B cell (primary cell): ENCODE data around the gene EIF3B. TPM values are rescaled to one million over a fixed set of nuclear protein-coding genes. Genes with fewer than 3 reads are reported as not detected.

Source experiments
- ATAC-seq: fragments of 200-7000 bp; cut with Tn5 transposase; one replicate; pipeline ENCODE4 v1.10.0; 2021; ENCODE audit warnings: low read depth, mild to moderate bottlenecking, moderate number of reproducible peaks, moderate library complexity
- CTCF ChIA-PET: fragments of 350-600 bp; sonication (Branson Sonifier 250); formaldehyde crosslinking; loops from one replicate; lab custom pipeline; 2021; ENCODE audit warnings: antibody characterized with exemption, inconsistent platforms; lab: Charles Lee
- POLR2A ChIA-PET: fragments of 350-600 bp; sonication (Branson Sonifier 250); formaldehyde crosslinking; loops from one replicate; lab custom pipeline; 2021; ENCODE audit warnings: antibody characterized with exemption; lab: Charles Lee
- DNase-seq: peaks from one replicate; pipeline ENCODE4 v3.0.0; 2013
- H2AFZ ChIP-seq: 2 replicates; pipeline ENCODE4 v1.6.1; 2012; ENCODE audit warnings: mild to moderate bottlenecking, low read depth, low read length; ENCODE audit not compliant: insufficient read depth, poor library complexity, severe bottlenecking
- H3K27ac ChIP-seq, 2 donors: 1 replicate in 1 of 2; 2 replicates in 1 of 2; pipeline ENCODE4 v1.5.1; 2012 to 2013; ENCODE audit warnings: low read length in 2 of 2, mild to moderate bottlenecking in 2 of 2, moderate library complexity in 1 of 2
- H3K27me3 ChIP-seq, 4 experiments: fragments of 200-600 bp in 1 of 4; sonication (generic) in 1 of 4; replicated peaks in 1 of 4; 1 replicate in 2 of 4; 2 replicates in 2 of 4; pipeline versions ENCODE4 v1.6.1 to v1.7.0; 2013 to 2016; ENCODE audit warnings: low read length in 3 of 4, mild to moderate bottlenecking in 2 of 4, mixed read lengths in 1 of 4, moderate library complexity in 1 of 4; ENCODE audit not compliant: insufficient read depth in 4 of 4, control insufficient read depth in 3 of 4; ENCODE audit errors: control extremely low read depth in 1 of 4
- H3K36me3 ChIP-seq, 2 experiments: replicated peaks in 1 of 2; 1 replicate in 1 of 2; 2 replicates in 1 of 2; pipeline versions ENCODE4 v1.6.1 to v1.7.1; 2013; ENCODE audit warnings: low read length in 1 of 2; ENCODE audit not compliant: insufficient read depth in 2 of 2, control insufficient read depth in 1 of 2; ENCODE audit errors: control extremely low read depth in 1 of 2, extremely low read depth in 1 of 2
- H3K4me1 ChIP-seq, 2 donors: fragments of 200-600 bp in 1 of 2; sonication (generic) in 1 of 2; 1 replicate in 1 of 2; 2 replicates in 1 of 2; pipeline versions ENCODE4 v1.5.1 to v1.6.1; 2013 to 2017; ENCODE audit warnings: low read length in 2 of 2; ENCODE audit not compliant: control insufficient read depth in 2 of 2, insufficient read depth in 2 of 2
- H3K4me2 ChIP-seq: replicated peaks from 2 replicates; pipeline ENCODE3; 2012; ENCODE audit warnings: mild to moderate bottlenecking, low read depth, low read length; ENCODE audit not compliant: poor library complexity, severe bottlenecking
- H3K4me3 ChIP-seq, 5 experiments: fragments of 200-600 bp in 1 of 5; sonication (generic) in 1 of 5; 1 replicate in 3 of 5; 2 replicates in 2 of 5; pipeline versions ENCODE4 v1.5.1 to v1.7.0; 2011 to 2016; ENCODE audit warnings: low read length in 4 of 5, mild to moderate bottlenecking in 4 of 5, low read depth in 2 of 5, control low read depth in 1 of 5, moderate library complexity in 1 of 5; ENCODE audit not compliant: insufficient read depth in 1 of 5; ENCODE audit errors: control extremely low read depth in 1 of 5, extremely low read depth in 1 of 5
- H3K79me2 ChIP-seq: fragments of 200-600 bp; sonication (generic); one replicate; pipeline ENCODE4 v1.6.0; 2016; ENCODE audit warnings: low read length; ENCODE audit not compliant: control insufficient read depth, insufficient read depth
- H3K9ac ChIP-seq: fragments of 200-600 bp; sonication (generic); 2 replicates; pipeline ENCODE4 v1.6.1; 2017; ENCODE audit warnings: mild to moderate bottlenecking, low read length, moderate library complexity
- H3K9me3 ChIP-seq, 3 donors: one replicate each; pipeline versions ENCODE4 v1.6.1 to v1.7.1; 2013; ENCODE audit warnings: low read length in 2 of 3; ENCODE audit not compliant: control insufficient read depth in 2 of 3, insufficient read depth in 1 of 3; ENCODE audit errors: control extremely low read depth in 1 of 3
- H4K20me1 ChIP-seq: 2 replicates; pipeline ENCODE4 v1.6.0; 2012; ENCODE audit warnings: mild to moderate bottlenecking, low read length; ENCODE audit not compliant: insufficient read depth, control insufficient read depth, poor library complexity, severe bottlenecking
- H3K27ac Mint-ChIP-seq: one replicate; pipeline ENCODE4 v1.8.0; 2021; ENCODE audit warnings: mixed read lengths
- H3K27me3 Mint-ChIP-seq: one replicate; pipeline ENCODE4 v1.8.0; 2021; ENCODE audit warnings: mixed read lengths
- H3K4me1 Mint-ChIP-seq: one replicate; pipeline ENCODE4 v1.8.0; 2021; ENCODE audit warnings: mixed read lengths
- H3K4me3 Mint-ChIP-seq: one replicate; pipeline ENCODE4 v1.8.0; 2021; ENCODE audit warnings: mixed read lengths
- H3K9me3 Mint-ChIP-seq: one replicate; pipeline ENCODE4 v1.8.0; 2022; ENCODE audit warnings: mixed read lengths; ENCODE audit not compliant: insufficient read depth
- CTCF ChIP-seq: fragments of 200-600 bp; IDR thresholded peaks from one replicate; pipeline ENCODE4 v1.8.0; 2022; ENCODE audit warnings: antibody characterized with exemption, mild to moderate bottlenecking
- EZH2 ChIP-seq: IDR thresholded peaks from 2 replicates; pipeline ENCODE4 v1.6.1; 2012; ENCODE audit warnings: borderline replicate concordance, low read depth, mild to moderate bottlenecking, moderate library complexity, low read length; ENCODE audit not compliant: insufficient read depth, poor library complexity, severe bottlenecking
- WGBS: methylation state at CpG from one replicate; pipeline ENCODE4 v1.1.5; 2013; ENCODE audit warnings: missing lambda C conversion rate; ENCODE audit not compliant: insufficient coverage; 5-methylcytosine and 5-hydroxymethylcytosine counted together
- intact Hi-C: fragments of 100-400 bp; cut with micrococcal nuclease; formaldehyde crosslinking; loops from one replicate; pipeline ENCODE4 v1.10.0; 2022
- polyA plus RNA-seq: library from polyadenylated mRNA; depleted of rRNA; stranded (reverse); fragments of >200 nt; gene quantifications from 2 replicates; pipeline ENCODE4 v1.2.3, GENCODE V29; 2012
- total RNA-seq, 2 donors: library from RNA; stranded (reverse); fragments of 120-200 nt in 1 of 2; gene quantifications; 1 replicate in 1 of 2; 2 replicates in 1 of 2; pipeline versions ENCODE4 v1.2.3 to v1.2.4, GENCODE V29; 2013 to 2022

EIF3B gene
- total and polyA plus RNA-seq, 2 donors (not counting 1 experiment from before 2014, with no cell fraction given): 69.3 to 152 TPM

GRCh38 chr7:2359610-2360009, 5.0 kb downstream of the EIF3B start:
- Histone ChIP-seq H2AFZ (no peak overlapping the region), H3K4me1 (peaks cover 19 to 22% of the 10 kb centered on the region in 2 donors), H3K9ac (no peak overlapping the region), H3K4me2 (no peak overlapping the region), H3K36me3 (peaks cover 1 to 56% of the 10 kb centered on the region in 2 experiments), H3K27ac (no peak overlapping the region), H3K9me3 (no peaks in the 10 kb centered on the region), H4K20me1 (peaks cover 80% of the 10 kb centered on the region), H3K4me3 (no peak overlapping the region), H3K27me3 (no peaks in the 10 kb centered on the region), H3K79me2 (peaks cover 76% of the 10 kb centered on the region)
- no peaks in the 10 kb centered on the region for H3K27me3 Mint-ChIP-seq
- ChIA-PET CTCF (interaction anchor here (4.4 kb wide), 1 partner anchor 11 kb away, joined by 21 read pairs; no protein-coding TSS in a partner anchor), POLR2A (no interaction called here)
- ATAC-seq (no peak), DNase-seq (no peak)
- 100% methylated on average over 5 of the region's 11 CpGs for WGBS
- H3K27ac Mint-ChIP-seq: no peak overlapping the region
- no peak for TF ChIP-seq EZH2
- TF ChIP-seq CTCF: no peak
- H3K4me1 Mint-ChIP-seq: peaks cover 33% of the 10 kb centered on the region
- H3K9me3 Mint-ChIP-seq: no peaks in the 10 kb centered on the region
- intact Hi-C loops: no loop called here
- no peak overlapping the region for H3K4me3 Mint-ChIP-seq

- Histone ChIP-seq H3K4me3 (no peak overlapping the region), H3K27me3 (no peaks in the 10 kb centered on the region), H4K20me1 (peaks cover 71% of the 10 kb centered on the region), H3K27ac (no peak overlapping the region), H2AFZ (no peak overlapping the region), H3K4me1 (peaks cover 14 to 16% of the 10 kb centered on the region in 2 donors), H3K9ac (no peak overlapping the region), H3K79me2 (peaks cover 74% of the 10 kb centered on the region), H3K9me3 (no peaks in the 10 kb centered on the region), H3K4me2 (no peak overlapping the region), H3K36me3 (peaks cover 1 to 68% of the 10 kb centered on the region in 2 experiments)
- Mint-ChIP-seq H3K4me1 (peaks cover 31% of the 10 kb centered on the region), H3K4me3 (no peak overlapping the region), H3K27me3 (no peaks in the 10 kb centered on the region), H3K27ac (no peak overlapping the region), H3K9me3 (no peaks in the 10 kb centered on the region)
- intact Hi-C loops: no loop called here
- ChIA-PET CTCF (interaction anchor here (0.5 to 4.4 kb wide), 2 partner anchors 13 to 481 kb away, joined by 3 to 21 read pairs; no protein-coding TSS in a partner anchor), POLR2A (interaction anchor here (0.7 kb wide), 1 partner anchor 1354 kb away, joined by 3 read pairs; no protein-coding TSS in a partner anchor)
- DNase-seq (no peak), ATAC-seq (no peak)
- TF ChIP-seq EZH2 (no peak), CTCF (no peak)
- 100% methylated on average over 3 of the region's 6 CpGs for WGBS
These were observed 6.2 kb downstream of the EIF3B start for GRCh38 chr7:2360796-2361195.
